Neuronal stem cell (in vitro differentiated cells): ENCODE measurements around the gene POLR3H.

Experiments
- DNase-seq: peaks from one replicate; pipeline ENCODE4 v3.0.0-alpha.2; 2013; ENCODE audit warnings: low spot score
- H2AFZ ChIP-seq: one replicate; pipeline ENCODE4 v1.6.1; 2013; ENCODE audit warnings: mild to moderate bottlenecking, low read length, inconsistent platforms
- H2AK5ac ChIP-seq: 2 replicates; pipeline ENCODE4 v1.6.1; 2013; ENCODE audit warnings: low read depth, mild to moderate bottlenecking, inconsistent platforms, low read length, moderate library complexity, mixed read lengths
- H2BK120ac ChIP-seq: 2 replicates; pipeline ENCODE4 v1.6.1; 2013; ENCODE audit warnings: low read depth, mild to moderate bottlenecking, inconsistent platforms, low read length, moderate library complexity, mixed read lengths
- H2BK12ac ChIP-seq: one replicate; pipeline ENCODE4 v1.6.1; 2013; ENCODE audit warnings: low read length, inconsistent platforms
- H2BK15ac ChIP-seq: 2 replicates; pipeline ENCODE4 v1.6.1; 2013; ENCODE audit warnings: mild to moderate bottlenecking, low read length, inconsistent platforms, mixed read lengths
- H2BK5ac ChIP-seq: one replicate; pipeline ENCODE4 v1.6.1; 2013; ENCODE audit warnings: inconsistent platforms, mild to moderate bottlenecking, low read length, moderate library complexity
- H3K14ac ChIP-seq: one replicate; pipeline ENCODE4 v1.6.1; 2013; ENCODE audit warnings: low read length, inconsistent platforms
- H3K18ac ChIP-seq: 2 replicates; pipeline ENCODE4 v1.6.1; 2013; ENCODE audit warnings: low read length, inconsistent platforms
- H3K23ac ChIP-seq: 2 replicates; pipeline ENCODE4 v1.6.1; 2013; ENCODE audit warnings: low read depth, mild to moderate bottlenecking, mixed read lengths, low read length, inconsistent platforms; ENCODE audit not compliant: poor library complexity
- H3K27ac ChIP-seq: replicated peaks from 3 replicates; pipeline ENCODE4 v1.5.1; 2013; ENCODE audit warnings: low read length, inconsistent platforms
- H3K27me3 ChIP-seq, 3 experiments: 2 replicates each; pipeline ENCODE4 v1.6.1; 2013; ENCODE audit warnings: low read length in 3 of 3, mild to moderate bottlenecking in 2 of 3, inconsistent platforms in 1 of 3, low read depth in 1 of 3, mixed read lengths in 1 of 3, moderate library complexity in 1 of 3; ENCODE audit not compliant: control insufficient read depth in 3 of 3, insufficient read depth in 3 of 3
- H3K36me3 ChIP-seq, 2 donors: replicated peaks in 1 of 2; 2 replicates each; pipeline ENCODE4 v1.6.1; 2013; ENCODE audit warnings: low read length in 2 of 2; ENCODE audit not compliant: control insufficient read depth in 2 of 2, insufficient read depth in 2 of 2
- H3K4ac ChIP-seq: 2 replicates; pipeline ENCODE4 v1.6.1; 2013; ENCODE audit warnings: inconsistent platforms, mild to moderate bottlenecking, low read length, moderate library complexity
- H3K4me1 ChIP-seq, 2 donors: 1 replicate in 1 of 2; 2 replicates in 1 of 2; pipeline ENCODE4 v1.6.1; 2013; ENCODE audit warnings: low read length in 2 of 2, low read depth in 1 of 2; ENCODE audit not compliant: control insufficient read depth in 2 of 2, insufficient read depth in 1 of 2
- H3K4me2 ChIP-seq: one replicate; pipeline ENCODE4 v1.6.1; 2013; ENCODE audit warnings: mild to moderate bottlenecking, low read length, inconsistent platforms; ENCODE audit not compliant: insufficient read depth, poor library complexity, severe bottlenecking
- H3K4me3 ChIP-seq, 2 donors: 2 replicates each; pipeline ENCODE4 v1.5.1; 2013; ENCODE audit warnings: low read length in 2 of 2, mild to moderate bottlenecking in 2 of 2, inconsistent platforms in 1 of 2, moderate library complexity in 1 of 2
- H3K79me1 ChIP-seq: one replicate; pipeline ENCODE4 v1.6.1; 2013; ENCODE audit warnings: low read depth, mild to moderate bottlenecking, inconsistent platforms, low read length, moderate library complexity
- H3K9ac ChIP-seq: one replicate; pipeline ENCODE4 v1.6.1; 2013; ENCODE audit warnings: mild to moderate bottlenecking, low read depth, low read length, inconsistent platforms; ENCODE audit not compliant: poor library complexity
- H3K9me3 ChIP-seq, 2 donors: replicated peaks in 1 of 2; 2 replicates each; pipeline versions ENCODE3 to v1.6.1; 2013; ENCODE audit warnings: low read length in 2 of 2, mild to moderate bottlenecking in 2 of 2, inconsistent platforms in 1 of 2, low read depth in 1 of 2, mixed read lengths in 1 of 2, moderate library complexity in 1 of 2; ENCODE audit not compliant: control insufficient read depth in 2 of 2, insufficient read depth in 1 of 2
- H4K8ac ChIP-seq: one replicate; pipeline ENCODE4 v1.6.1; 2013; ENCODE audit warnings: low read depth, mild to moderate bottlenecking, inconsistent platforms, low read length, moderate library complexity
- H4K91ac ChIP-seq: one replicate; pipeline ENCODE4 v1.6.1; 2013; ENCODE audit warnings: low read length, low read depth, mild to moderate bottlenecking, inconsistent platforms; ENCODE audit not compliant: poor library complexity
- WGBS, 2 donors: extraction: QIAGEN DNeasy Blood & Tissue Kit; methylation state at CpG; one replicate each; pipeline ENCODE4 v1.1.7; 2013; ENCODE audit warnings: missing lambda C conversion rate in 2 of 2, mixed read lengths in 1 of 2; ENCODE audit not compliant: insufficient read length in 2 of 2, insufficient replicate concordance in 1 of 2; ENCODE audit errors: extremely low coverage in 2 of 2; 5-methylcytosine and 5-hydroxymethylcytosine counted together

Gene POLR3H

GRCh38 chr22:41567512-41567768 is 23.2 kb upstream of the POLR3H start:
- Histone ChIP-seq H2BK15ac (no peak overlapping the region), H2BK5ac (no peak overlapping the region), H3K4ac (no peak overlapping the region), H3K4me1 (peaks cover 7 to 22% of the 10 kb centered on the region in 2 donors), H2BK120ac (no peak overlapping the region), H3K9ac (no peak overlapping the region), H4K8ac (no peak overlapping the region), H3K36me3 (no peaks in the 10 kb centered on the region), H3K18ac (no peak overlapping the region), H3K27me3 (no peaks in the 10 kb centered on the region), H3K4me3 (no peak overlapping the region), H3K14ac (no peak overlapping the region), H2BK12ac (no peak overlapping the region), H3K79me1 (no peaks in the 10 kb centered on the region), H2AK5ac (no peak overlapping the region), H3K9me3 (no peaks in the 10 kb centered on the region), H3K4me2 (no peak overlapping the region), H2AFZ (no peak overlapping the region), H3K27ac (no peak overlapping the region), H4K91ac (no peak overlapping the region), H3K23ac (no peak overlapping the region)
- no peak for DNase-seq
- WGBS, 2 donors = no CpG with 5 or more reads among the region's 3 CpGs

- Histone ChIP-seq H2AFZ (no peak overlapping the region), H3K4me1 (peaks cover 15 to 40% of the 10 kb centered on the region in 2 donors), H3K27ac (no peak overlapping the region), H4K8ac (no peak overlapping the region), H3K9me3 (no peaks in the 10 kb centered on the region), H2BK5ac (no peak overlapping the region), H2BK120ac (no peak overlapping the region), H3K14ac (no peak overlapping the region), H3K23ac (no peak overlapping the region), H3K4me3 (no peak overlapping the region), H3K4ac (no peak overlapping the region), H3K36me3 (no peaks in the 10 kb centered on the region), H2AK5ac (no peak overlapping the region), H2BK15ac (no peak overlapping the region), H4K91ac (no peak overlapping the region), H3K9ac (no peak overlapping the region), H3K4me2 (no peak overlapping the region), H2BK12ac (no peak overlapping the region), H3K27me3 (peaks cover 0 to 6% (median 0%) of the 10 kb centered on the region in 3 experiments), H3K18ac (no peak overlapping the region), H3K79me1 (no peaks in the 10 kb centered on the region)
- DNase-seq = no peak
- no CpG with 5 or more reads among the region's 8 CpGs for WGBS, 2 donors
Observed at GRCh38 chr22:41565403-41566054, 21.3 kb upstream of the POLR3H start.

- H3K4me2 ChIP-seq = no peak overlapping the region
- no CpG with 5 or more reads among the region's 8 CpGs for WGBS, 2 donors
- H4K91ac ChIP-seq = no peak overlapping the region
- H2BK15ac ChIP-seq = no peak overlapping the region
- H3K9me3 ChIP-seq = no peaks in the 10 kb centered on the region
- H4K8ac ChIP-seq = no peak overlapping the region
- no peak overlapping the region for H3K23ac ChIP-seq
- H3K4me1 ChIP-seq = peaks cover 19 to 48% of the 10 kb centered on the region in 2 donors
- H3K14ac ChIP-seq = no peak overlapping the region
- H3K4ac ChIP-seq = no peak overlapping the region
- no peak overlapping the region for H3K27ac ChIP-seq
- no peak for DNase-seq
- H3K36me3 ChIP-seq = no peaks in the 10 kb centered on the region
- H2AFZ ChIP-seq = no peak overlapping the region
- H3K79me1 ChIP-seq = no peaks in the 10 kb centered on the region
- H3K4me3 ChIP-seq = no peak overlapping the region
- H2BK120ac ChIP-seq = no peak overlapping the region
- H3K27me3 ChIP-seq = peaks cover 0 to 6% (median 0%) of the 10 kb centered on the region in 3 experiments
- H2AK5ac ChIP-seq = no peak overlapping the region
- H3K9ac ChIP-seq = no peak overlapping the region
- no peak overlapping the region for H3K18ac ChIP-seq
- H2BK5ac ChIP-seq = no peak overlapping the region
- H2BK12ac ChIP-seq = no peak overlapping the region
Observed at GRCh38 chr22:41564563-41564962, 20.3 kb upstream of the POLR3H start.

- H3K27me3 ChIP-seq = peaks cover 0 to 6% (median 0%) of the 10 kb centered on the region in 3 experiments
- H3K9me3 ChIP-seq = no peaks in the 10 kb centered on the region
- H3K4ac ChIP-seq = no peak overlapping the region
- no peak overlapping the region for H3K4me2 ChIP-seq
- H2BK15ac ChIP-seq = no peak overlapping the region
- no peak overlapping the region for H3K14ac ChIP-seq
- no peak overlapping the region for H4K91ac ChIP-seq
- no peak overlapping the region for H3K27ac ChIP-seq
- no peak overlapping the region for H3K4me3 ChIP-seq
- no peak overlapping the region for H3K9ac ChIP-seq
- no peak overlapping the region for H2BK5ac ChIP-seq
- no peak overlapping the region for H3K18ac ChIP-seq
- H3K36me3 ChIP-seq = no peaks in the 10 kb centered on the region
- H2AFZ ChIP-seq = peak overlapping the region; percentile 20
- peaks cover 14 to 38% of the 10 kb centered on the region in 2 donors for H3K4me1 ChIP-seq
- DNase-seq = no peak
- no peak overlapping the region for H2BK12ac ChIP-seq
- H3K79me1 ChIP-seq = no peaks in the 10 kb centered on the region
- no peak overlapping the region for H2AK5ac ChIP-seq
- WGBS, 2 donors = no CpG with 5 or more reads among the region's 10 CpGs
- H2BK120ac ChIP-seq = no peak overlapping the region
- H4K8ac ChIP-seq = no peak overlapping the region
- H3K23ac ChIP-seq = no peak overlapping the region
Observed at GRCh38 chr22:41563051-41563711, 18.9 kb upstream of the POLR3H start.
